Measurements from ENCODE around the gene RNF44. TPM values are rescaled to one million over a fixed set of nuclear protein-coding genes. Genes with fewer than 3 reads are reported as not detected.
A peak's percentile ranks its signal among the peaks of the same experiment; 100 is the strongest.

RNF44 gene
- polyA plus RNA-seq (2012; ENCODE audit: insufficient read depth, insufficient read length, low read depth), result 156 TPM

DNA sequence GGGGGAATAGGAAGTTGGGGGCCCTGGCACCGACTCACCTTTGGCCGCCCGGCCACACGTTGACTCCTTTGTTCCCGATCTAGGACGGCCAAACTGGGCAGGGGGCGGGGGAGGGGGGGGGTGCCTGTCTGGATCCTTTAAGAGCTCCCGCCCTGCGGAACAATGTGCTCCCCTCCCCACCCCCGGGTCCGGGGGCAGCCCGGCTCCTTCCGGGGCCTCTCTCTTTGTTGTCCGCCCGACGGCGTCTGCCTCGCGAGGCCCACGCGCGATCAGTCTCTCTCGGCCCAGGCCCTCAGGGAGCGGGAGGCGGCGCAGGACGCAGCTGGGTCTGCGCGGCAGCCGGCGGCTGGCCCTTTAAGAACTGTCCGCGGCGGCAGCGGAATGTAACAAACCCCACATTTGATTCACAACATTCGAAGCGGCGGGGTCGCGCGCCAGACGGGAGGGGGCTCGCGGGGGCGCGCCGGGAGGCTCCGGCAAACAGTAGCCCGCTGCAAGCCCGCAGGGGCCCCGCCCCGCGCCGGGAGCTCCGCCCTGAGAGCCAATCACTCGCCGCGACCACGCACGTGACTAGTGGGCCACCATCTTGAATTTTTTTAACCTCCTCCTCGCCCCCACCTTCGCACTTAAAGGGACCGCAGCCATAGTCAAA is at the start of gene RNF44:
Gene RNF44, minus strand, starts transcription at position 501 of the 652 bp plus-strand sequence. CDS start 4,930 bp downstream, outside the sequence.
- Histone ChIP-seq H3K27me3 (no peaks in the 10 kb centered on the region), H3K4me1 (peaks cover 28% of the 10 kb centered on the region), H3K9me3 (no peaks in the 10 kb centered on the region), H3K36me3 (peaks cover 23% of the 10 kb centered on the region), H3K4me3 (ENCODE audit: low read depth, low read length) (peak within 1 kb of the TSS; percentile 99)
- TF ChIP-seq, protein P1, sequence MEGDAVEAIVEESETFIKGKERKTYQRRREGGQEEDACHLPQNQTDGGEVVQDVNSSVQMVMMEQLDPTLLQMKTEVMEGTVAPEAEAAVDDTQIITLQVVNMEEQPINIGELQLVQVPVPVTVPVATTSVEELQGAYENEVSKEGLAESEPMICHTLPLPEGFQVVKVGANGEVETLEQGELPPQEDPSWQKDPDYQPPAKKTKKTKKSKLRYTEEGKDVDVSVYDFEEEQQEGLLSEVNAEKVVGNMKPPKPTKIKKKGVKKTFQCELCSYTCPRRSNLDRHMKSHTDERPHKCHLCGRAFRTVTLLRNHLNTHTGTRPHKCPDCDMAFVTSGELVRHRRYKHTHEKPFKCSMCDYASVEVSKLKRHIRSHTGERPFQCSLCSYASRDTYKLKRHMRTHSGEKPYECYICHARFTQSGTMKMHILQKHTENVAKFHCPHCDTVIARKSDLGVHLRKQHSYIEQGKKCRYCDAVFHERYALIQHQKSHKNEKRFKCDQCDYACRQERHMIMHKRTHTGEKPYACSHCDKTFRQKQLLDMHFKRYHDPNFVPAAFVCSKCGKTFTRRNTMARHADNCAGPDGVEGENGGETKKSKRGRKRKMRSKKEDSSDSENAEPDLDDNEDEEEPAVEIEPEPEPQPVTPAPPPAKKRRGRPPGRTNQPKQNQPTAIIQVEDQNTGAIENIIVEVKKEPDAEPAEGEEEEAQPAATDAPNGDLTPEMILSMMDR (IDR thresholded peaks at IDR 0.05; ENCODE audit: low read depth, low read length), result no peak
- peak; percentile 99 for DNase-seq

DNA sequence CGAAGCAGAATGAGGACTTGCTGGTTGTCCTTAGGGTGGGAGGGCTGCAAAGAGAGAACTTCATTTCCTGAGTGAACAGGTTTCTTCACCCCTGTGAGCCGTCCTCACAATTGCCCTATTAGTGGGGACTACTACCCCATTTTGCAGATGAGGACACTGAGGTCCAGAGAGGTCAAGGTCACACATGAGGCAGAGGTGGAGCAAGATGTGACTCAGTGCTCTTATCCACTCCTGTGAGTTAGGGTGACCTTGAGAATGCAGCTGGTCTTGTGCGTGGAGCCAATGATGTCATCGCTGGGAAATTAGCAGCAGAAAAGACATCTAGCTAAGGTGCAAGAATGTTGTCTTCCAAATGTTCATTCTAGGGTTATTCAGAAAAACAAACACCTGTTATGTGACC is 45.9 kb upstream of the RNF44 start:
- no peak for DNase-seq

DNA sequence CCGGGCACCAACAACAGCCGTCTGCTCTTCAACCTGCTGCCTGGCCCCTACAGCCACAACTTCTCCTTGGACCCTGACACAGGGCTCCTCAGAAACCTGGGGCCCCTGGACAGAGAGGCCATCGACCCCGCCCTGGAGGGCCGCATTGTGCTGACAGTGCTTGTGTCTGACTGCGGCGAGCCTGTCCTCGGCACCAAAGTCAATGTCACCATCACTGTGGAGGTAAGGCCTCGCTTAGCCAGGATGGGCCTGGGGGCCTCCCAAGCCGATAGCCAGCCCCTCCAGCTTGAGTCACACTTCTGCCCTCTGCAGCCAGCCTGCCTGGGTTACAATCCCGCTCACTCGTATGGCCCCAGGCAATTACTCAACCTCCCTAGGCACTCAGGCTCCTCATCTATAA is 44.2 kb upstream of the RNF44 start:
- no peaks in the 10 kb centered on the region for H3K4me1 ChIP-seq
- H3K9me3 ChIP-seq, result no peaks in the 10 kb centered on the region
- no peaks in the 10 kb centered on the region for H3K36me3 ChIP-seq
- TF ChIP-seq, protein P1 (IDR thresholded peaks at IDR 0.05; ENCODE audit: low read depth, low read length), result no peak
- H3K4me3 ChIP-seq (ENCODE audit: low read depth, low read length), result no peak overlapping the region
- no peaks in the 10 kb centered on the region for H3K27me3 ChIP-seq
- no peak for DNase-seq

More for the DNA sequence above, 45.9 kb upstream of the RNF44 start:
- H3K4me3 ChIP-seq (ENCODE audit: low read depth, low read length), result no peak overlapping the region
- no peaks in the 10 kb centered on the region for H3K36me3 ChIP-seq
- H3K9me3 ChIP-seq, result no peaks in the 10 kb centered on the region
- TF ChIP-seq, protein P1 (IDR thresholded peaks at IDR 0.05; ENCODE audit: low read depth, low read length), result no peak
- no peaks in the 10 kb centered on the region for H3K4me1 ChIP-seq
- H3K27me3 ChIP-seq, result no peaks in the 10 kb centered on the region

DNA sequence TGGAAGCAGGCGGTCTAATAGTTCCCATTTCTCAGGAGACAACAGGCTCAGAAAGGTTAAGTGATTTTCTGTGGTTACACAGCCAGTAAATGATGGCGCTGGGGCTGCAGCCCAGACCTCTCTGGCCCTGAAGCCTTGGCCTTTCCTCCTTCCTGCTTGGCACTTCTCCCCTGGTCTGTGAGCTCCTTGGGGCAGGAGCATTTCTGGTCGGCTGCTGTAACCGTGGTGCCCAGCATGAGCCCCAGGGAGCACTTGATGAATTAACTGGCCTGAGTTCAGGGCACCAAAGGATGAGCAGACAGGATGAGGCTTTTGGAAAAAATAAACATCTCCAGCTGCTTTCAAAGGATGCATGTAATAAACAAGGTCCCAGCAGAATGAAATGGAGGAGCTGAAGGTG is 42.1 kb upstream of the RNF44 start:
- no peaks in the 10 kb centered on the region for H3K9me3 ChIP-seq
- H3K4me1 ChIP-seq, result no peaks in the 10 kb centered on the region
- no peak for DNase-seq
- H3K27me3 ChIP-seq, result no peaks in the 10 kb centered on the region
- no peaks in the 10 kb centered on the region for H3K36me3 ChIP-seq
- TF ChIP-seq, protein P1 (IDR thresholded peaks at IDR 0.05; ENCODE audit: low read depth, low read length), result no peak
- H3K4me3 ChIP-seq (ENCODE audit: low read depth, low read length), result no peak overlapping the region

DNA sequence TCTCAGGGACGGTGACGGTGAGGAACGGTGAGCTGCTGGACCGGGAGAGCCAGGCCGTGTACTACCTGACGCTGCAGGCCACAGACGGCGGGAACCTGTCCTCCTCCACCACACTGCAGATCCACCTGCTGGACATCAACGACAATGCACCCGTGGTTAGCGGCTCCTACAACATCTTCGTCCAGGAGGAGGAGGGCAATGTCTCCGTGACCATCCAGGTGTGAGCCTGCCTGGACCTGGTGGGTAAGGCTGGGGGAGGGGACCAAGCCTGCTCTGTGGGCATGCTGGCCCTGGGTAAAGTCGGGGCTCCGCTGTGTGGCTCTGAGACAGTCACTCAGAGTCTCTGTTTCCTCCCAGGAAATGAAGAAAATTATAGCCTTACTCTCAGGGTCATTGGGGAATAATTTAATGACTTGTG is 41.2 kb upstream of the RNF44 start:
- no peaks in the 10 kb centered on the region for H3K36me3 ChIP-seq
- peak; percentile 62 for DNase-seq
- no peaks in the 10 kb centered on the region for H3K27me3 ChIP-seq
- no peaks in the 10 kb centered on the region for H3K9me3 ChIP-seq
- no peak overlapping the region for H3K4me3 ChIP-seq (ENCODE audit: low read depth, low read length)
- TF ChIP-seq, protein P1 (IDR thresholded peaks at IDR 0.05; ENCODE audit: low read depth, low read length), result peak; percentile 59
- no peaks in the 10 kb centered on the region for H3K4me1 ChIP-seq

All from BE2C (cell line).